GM12874 (cell line): Measurements from ENCODE around the gene SLC39A12.

Experiments
- TF ChIP-seq, protein P1 (sequence below): IDR thresholded peaks from 2 replicates; pipeline ENCODE4 v1.5.1; 2011; ENCODE audit warnings: low read depth, mild to moderate bottlenecking, control low read depth, low read length, moderate library complexity; ENCODE audit not compliant: insufficient read depth

SLC39A12 gene

GRCh38 chr10:17950726-17951125, 992 bp upstream of the SLC39A12 start:
- TF ChIP-seq, protein P1, sequence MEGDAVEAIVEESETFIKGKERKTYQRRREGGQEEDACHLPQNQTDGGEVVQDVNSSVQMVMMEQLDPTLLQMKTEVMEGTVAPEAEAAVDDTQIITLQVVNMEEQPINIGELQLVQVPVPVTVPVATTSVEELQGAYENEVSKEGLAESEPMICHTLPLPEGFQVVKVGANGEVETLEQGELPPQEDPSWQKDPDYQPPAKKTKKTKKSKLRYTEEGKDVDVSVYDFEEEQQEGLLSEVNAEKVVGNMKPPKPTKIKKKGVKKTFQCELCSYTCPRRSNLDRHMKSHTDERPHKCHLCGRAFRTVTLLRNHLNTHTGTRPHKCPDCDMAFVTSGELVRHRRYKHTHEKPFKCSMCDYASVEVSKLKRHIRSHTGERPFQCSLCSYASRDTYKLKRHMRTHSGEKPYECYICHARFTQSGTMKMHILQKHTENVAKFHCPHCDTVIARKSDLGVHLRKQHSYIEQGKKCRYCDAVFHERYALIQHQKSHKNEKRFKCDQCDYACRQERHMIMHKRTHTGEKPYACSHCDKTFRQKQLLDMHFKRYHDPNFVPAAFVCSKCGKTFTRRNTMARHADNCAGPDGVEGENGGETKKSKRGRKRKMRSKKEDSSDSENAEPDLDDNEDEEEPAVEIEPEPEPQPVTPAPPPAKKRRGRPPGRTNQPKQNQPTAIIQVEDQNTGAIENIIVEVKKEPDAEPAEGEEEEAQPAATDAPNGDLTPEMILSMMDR, result no peak

- TF ChIP-seq, protein P1, result no peak
Observed at GRCh38 chr10:17954861-17955260, 3.1 kb downstream of the SLC39A12 start.

GRCh38 chr10:17958049-17958448, 6.3 kb downstream of the SLC39A12 start:
- TF ChIP-seq, protein P1, result no peak

DNA sequence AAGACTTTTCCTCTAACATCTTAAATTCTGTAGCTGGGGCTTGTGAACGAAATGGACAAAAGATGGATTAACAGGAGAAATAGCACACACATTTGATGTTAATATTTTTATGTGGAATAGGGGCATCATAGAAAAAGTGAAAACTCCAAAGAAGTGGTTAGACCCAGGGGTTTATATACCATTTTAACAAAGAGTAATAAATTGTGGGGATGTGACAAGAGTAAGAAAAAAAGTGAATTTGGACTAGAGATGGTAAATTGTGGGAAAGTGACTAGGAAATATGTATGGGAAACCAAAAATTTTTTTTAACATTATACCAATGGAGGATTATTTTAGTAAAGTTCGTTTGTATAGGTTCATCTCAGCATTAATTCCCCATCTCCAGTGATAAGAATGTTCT, 8.2 kb downstream of the SLC39A12 start:
- TF ChIP-seq, protein P1, result no peak

GRCh38 chr10:17961551-17962422, 10.1 kb downstream of the SLC39A12 start:
- TF ChIP-seq, protein P1, result no peak

DNA sequence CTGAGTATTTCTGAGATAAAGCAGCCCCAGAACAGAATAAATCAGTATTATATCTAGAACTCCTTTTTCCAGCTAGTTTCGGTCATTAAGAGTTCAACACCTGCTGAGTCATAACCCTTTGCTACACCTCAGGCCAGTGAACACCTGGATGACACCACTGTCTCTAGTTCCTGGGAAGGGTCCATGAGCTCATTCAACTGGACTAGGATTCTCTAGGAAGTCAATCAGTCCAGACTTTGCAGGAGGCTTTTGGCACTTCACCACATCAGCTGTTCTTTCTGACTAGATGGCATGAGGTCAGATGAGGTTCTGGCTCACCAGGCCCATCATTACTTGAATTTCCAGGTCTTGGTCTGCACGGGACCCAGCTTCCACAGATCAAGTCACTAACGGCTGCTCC, 11.7 kb downstream of the SLC39A12 start:
- TF ChIP-seq, protein P1, result no peak

DNA sequence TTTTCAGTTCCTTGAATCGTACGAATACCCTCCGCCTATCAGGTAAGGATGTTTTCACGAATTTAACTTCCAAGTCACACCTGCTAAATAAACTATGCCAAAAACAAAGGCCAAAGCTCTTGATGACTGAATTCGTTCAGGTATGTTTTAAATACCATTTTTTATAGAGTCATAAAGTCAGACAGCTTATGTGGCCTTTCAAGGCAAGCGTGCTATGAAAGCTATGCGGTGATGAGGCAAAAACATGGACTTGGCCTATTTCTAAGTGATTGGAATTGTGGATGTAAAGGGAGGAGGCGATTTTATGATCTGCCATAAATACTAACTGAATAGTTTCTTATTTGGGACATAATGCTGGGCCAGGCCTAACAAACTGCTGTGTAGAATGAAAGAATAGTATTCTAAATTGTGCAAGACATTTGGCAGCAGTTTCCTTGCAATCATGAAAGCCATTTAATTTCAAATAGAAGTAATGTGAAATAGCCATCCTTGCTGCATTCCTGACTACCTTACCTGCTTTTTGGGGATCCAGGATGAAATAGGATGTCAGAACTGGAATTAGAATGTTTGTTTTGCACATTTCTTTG, 14.0 kb downstream of the SLC39A12 start:
- TF ChIP-seq, protein P1, result no peak
